ENCODE results near the gene CYBC1.
A peak's percentile ranks its signal among the peaks of the same experiment; 100 is the strongest.

DNA sequence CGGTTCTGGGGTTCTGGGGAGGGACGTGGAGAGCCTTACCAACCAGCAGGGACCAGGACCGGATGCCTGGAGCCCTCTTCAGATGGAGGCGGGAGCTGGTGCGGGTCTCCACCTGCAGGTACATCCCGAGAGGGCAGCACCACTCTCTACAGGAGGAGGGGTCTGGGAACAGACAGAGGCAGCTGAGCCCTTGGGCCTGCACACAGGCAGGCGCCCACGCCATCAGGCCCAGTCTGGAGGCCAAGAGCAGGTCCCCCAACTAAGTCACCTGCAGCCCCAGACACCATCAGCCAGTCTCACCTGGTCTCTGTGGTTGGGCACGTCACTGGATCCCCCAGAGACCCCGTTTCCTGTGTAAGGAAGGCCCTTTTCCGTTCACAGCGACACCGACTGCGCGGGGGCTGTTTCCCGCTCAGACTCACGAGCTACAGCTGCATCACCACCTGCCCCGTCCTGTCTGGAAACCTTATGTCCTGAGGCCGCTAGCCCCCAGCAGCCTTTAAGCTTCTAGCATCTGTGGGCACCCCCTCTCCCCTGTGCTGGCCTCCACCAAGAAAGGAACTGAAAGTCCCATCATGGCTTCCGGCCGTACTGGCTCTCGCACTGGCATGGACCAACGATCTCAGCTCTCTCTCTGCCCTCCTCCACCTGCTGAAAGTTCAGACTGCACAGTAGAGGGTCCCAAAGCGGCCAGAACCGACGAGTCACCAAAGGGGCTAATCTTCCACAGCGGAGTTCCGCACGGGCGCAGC lies 1.2 kb downstream of the CYBC1 start:
- TF ChIP-seq, protein P1, sequence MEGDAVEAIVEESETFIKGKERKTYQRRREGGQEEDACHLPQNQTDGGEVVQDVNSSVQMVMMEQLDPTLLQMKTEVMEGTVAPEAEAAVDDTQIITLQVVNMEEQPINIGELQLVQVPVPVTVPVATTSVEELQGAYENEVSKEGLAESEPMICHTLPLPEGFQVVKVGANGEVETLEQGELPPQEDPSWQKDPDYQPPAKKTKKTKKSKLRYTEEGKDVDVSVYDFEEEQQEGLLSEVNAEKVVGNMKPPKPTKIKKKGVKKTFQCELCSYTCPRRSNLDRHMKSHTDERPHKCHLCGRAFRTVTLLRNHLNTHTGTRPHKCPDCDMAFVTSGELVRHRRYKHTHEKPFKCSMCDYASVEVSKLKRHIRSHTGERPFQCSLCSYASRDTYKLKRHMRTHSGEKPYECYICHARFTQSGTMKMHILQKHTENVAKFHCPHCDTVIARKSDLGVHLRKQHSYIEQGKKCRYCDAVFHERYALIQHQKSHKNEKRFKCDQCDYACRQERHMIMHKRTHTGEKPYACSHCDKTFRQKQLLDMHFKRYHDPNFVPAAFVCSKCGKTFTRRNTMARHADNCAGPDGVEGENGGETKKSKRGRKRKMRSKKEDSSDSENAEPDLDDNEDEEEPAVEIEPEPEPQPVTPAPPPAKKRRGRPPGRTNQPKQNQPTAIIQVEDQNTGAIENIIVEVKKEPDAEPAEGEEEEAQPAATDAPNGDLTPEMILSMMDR (conservative IDR thresholded peaks at IDR 0.05; ENCODE audit: low read length): peak; percentile 46
- TF ChIP-seq EZH2phosphoT487 (IDR thresholded peaks at IDR 0.05; ENCODE audit: borderline replicate concordance, low read depth, low read length): no peak
